Choroid plexus epithelial cell (primary cell): ENCODE data around the gene SCO2.
"Not testable (repeated sequence)": the region's sequence is repeated elsewhere in the genome, so short reads cannot be mapped to it uniquely, and the experiment has no call there.

Experiments used
- DNase-seq: peaks from one replicate; pipeline ENCODE4 v3.0.0-alpha.2; 2010; ENCODE audit warnings: low read depth
- H3K4me3 ChIP-seq: 2 replicates; pipeline ENCODE4 v1.5.1; 2011; ENCODE audit warnings: low read depth, mild to moderate bottlenecking, control low read depth, low read length, moderate library complexity
- CTCF ChIP-seq: conservative IDR thresholded peaks from 2 replicates; pipeline ENCODE4 v1.5.1; 2011; ENCODE audit warnings: low read depth, mild to moderate bottlenecking, control low read depth, inconsistent platforms, low read length, moderate library complexity

The SCO2 gene

GRCh38 chr22:50522806-50523438, 2.5 kb downstream of the SCO2 start:
- H3K4me3 ChIP-seq, result no peak overlapping the region
- TF ChIP-seq CTCF, result no peak
- DNase-seq, result no peak

GRCh38 chr22:50522208-50522805, 3.1 kb downstream of the SCO2 start:
- no peak for DNase-seq
- TF ChIP-seq CTCF, result no peak

GRCh38 chr22:50521710-50522109, 3.7 kb downstream of the SCO2 start:
- DNase-seq, result no peak
- no peak overlapping the region for H3K4me3 ChIP-seq
- TF ChIP-seq CTCF, result no peak

More at GRCh38 chr22:50522208-50522805, 3.1 kb downstream of the SCO2 start:
- no peak overlapping the region for H3K4me3 ChIP-seq

- no peak overlapping the region for H3K4me3 ChIP-seq
- no peak for TF ChIP-seq CTCF
- DNase-seq, result no peak
These were observed 4.5 kb downstream of the SCO2 start for GRCh38 chr22:50520826-50521453.

- not testable (repeated sequence) for H3K4me3 ChIP-seq, DNase-seq
These were observed 5.2 kb downstream of the SCO2 start for GRCh38 chr22:50520184-50520583.

GRCh38 chr22:50519151-50519550, 6.2 kb downstream of the SCO2 start:
- DNase-seq, result no peak
- no peak overlapping the region for H3K4me3 ChIP-seq
- no peak for TF ChIP-seq CTCF

- no peak overlapping the region for H3K4me3 ChIP-seq
- TF ChIP-seq CTCF, result no peak
- no peak for DNase-seq
These were observed 6.8 kb downstream of the SCO2 start for GRCh38 chr22:50518606-50519005.
